HG02642 (cell line): ENCODE results near the gene CCNA2.

ENCODE experiments used
- ATAC-seq: cut with Tn5 transposase; IDR thresholded peaks from one replicate; pipeline ENCODE4 v1.9.1; 2021; ENCODE audit warnings: mild to moderate bottlenecking; ENCODE audit not compliant: unreplicated experiment, poor library complexity

The CCNA2 gene

GRCh38 chr4:121778991-121779628 lies 44.6 kb downstream of the CCNA2 start:
- ATAC-seq, result no peak

GRCh38 chr4:121777625-121778024 lies 46.1 kb downstream of the CCNA2 start:
- peak; percentile 63 for ATAC-seq

- ATAC-seq, result no peak
Measured at GRCh38 chr4:121776610-121777401, 46.9 kb downstream of the CCNA2 start.

- no peak for ATAC-seq
Measured at GRCh38 chr4:121773883-121774282, 49.8 kb downstream of the CCNA2 start.

- ATAC-seq, result no peak
Measured at GRCh38 chr4:121771869-121772268, 51.8 kb downstream of the CCNA2 start.

GRCh38 chr4:121769341-121769740 lies 54.3 kb downstream of the CCNA2 start:
- no peak for ATAC-seq

GRCh38 chr4:121767166-121767565 lies 56.5 kb downstream of the CCNA2 start:
- no peak for ATAC-seq
